ENCODE results near the gene EDC3.
A peak's percentile ranks its signal among the peaks of the same experiment; 100 is the strongest.

Gene EDC3

DNA sequence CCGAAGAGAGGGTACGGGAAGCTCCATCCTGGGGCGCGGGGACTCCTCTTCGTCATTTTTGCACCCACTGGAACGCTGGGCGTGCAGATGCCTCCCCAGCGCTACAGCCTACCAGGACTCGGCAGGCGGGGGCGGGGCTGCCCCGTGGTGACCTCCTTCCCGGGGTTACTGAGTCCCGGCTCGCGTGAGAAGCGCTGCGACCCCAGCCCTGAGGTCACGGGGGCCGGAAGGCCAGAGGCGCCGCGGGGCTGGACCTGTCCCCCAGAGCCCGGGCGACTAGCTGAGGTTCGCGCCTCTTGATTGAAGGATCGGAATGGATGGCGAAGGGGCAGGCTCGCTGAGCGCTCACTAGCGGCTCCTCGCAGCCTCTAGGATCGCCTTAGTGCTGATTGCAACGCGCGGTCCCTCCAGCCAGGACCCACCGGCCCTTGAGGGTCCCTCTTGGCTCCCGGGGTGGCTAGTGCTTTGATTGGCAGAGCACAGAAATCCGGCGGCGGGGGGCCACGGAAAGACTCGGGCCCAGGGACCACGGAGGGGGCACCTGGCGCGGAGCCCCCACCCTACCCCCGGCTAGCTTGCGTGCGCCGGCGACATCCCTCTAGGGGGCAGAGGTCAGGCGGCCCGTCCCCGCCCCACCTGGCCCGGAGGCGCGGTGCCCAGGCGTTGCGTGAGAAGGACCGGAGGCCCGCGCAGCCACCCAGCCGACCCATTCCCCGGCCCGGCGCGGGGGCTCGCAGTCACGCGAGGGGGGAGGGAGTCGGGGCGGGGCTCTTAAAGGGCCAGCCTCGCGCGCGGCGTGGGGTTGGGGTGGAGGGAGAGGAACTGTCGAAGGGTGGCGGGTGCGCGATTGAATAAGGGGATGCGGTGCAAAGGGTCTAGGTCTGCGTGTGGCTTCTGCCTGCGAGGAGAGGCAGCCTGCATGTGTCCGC is 30.3 kb upstream of the EDC3 start:
- H3K27ac ChIP-seq (ENCODE audit: low read depth, low read length) = no peak overlapping the region
- H3K9ac ChIP-seq (ENCODE audit: low read length) = no peak overlapping the region
- peak overlapping the region; percentile 63 to 70 for H3K4me3 ChIP-seq (ENCODE audit: low read depth in 1 of 2, low read length in 2 of 2)
- no peaks in the 10 kb centered on the region for H3K9me3 ChIP-seq (ENCODE audit: low read length)
- H3K4me1 ChIP-seq (ENCODE audit: insufficient read depth, low read length) = peaks cover 7% of the 10 kb centered on the region
- H3K36me3 ChIP-seq (ENCODE audit: insufficient read depth, low read length) = no peaks in the 10 kb centered on the region
- peaks cover 3 to 23% of the 10 kb centered on the region in 2 donors for H3K27me3 ChIP-seq (ENCODE audit: control insufficient read depth in 1 of 2, insufficient read depth in 2 of 2, low read length in 2 of 2)

DNA sequence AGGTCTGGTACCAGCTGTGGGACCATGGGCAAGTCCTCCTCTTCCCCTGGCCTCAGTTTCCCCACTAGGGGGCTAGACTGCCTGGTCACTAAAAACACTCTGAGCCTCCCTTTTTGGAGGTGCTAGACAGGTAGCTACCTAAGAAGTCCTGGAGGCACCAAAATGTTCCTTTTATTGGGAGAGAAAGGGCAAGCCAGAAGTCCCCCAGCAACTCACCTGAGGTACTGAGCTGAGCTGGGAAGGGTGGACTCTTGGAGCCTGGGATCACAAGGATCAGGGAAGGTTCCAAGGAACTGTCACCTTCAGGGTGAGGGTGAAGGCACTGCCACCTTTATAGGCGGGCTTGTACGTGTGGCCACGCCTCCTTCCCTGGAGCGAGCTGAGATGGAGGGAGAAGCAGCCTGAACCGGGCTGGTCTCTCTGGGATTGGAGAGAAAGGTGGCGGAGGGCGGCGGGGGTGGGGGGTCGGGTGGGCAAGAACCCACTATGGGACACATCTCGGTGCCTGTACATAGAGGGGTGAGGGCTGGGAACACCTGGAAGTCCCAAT is 29.5 kb upstream of the EDC3 start, which contains the start of gene CYP1A1:
Gene CYP1A1 (minus strand): TSS at position 304 of the 550 bp plus-strand sequence. CDS start 2,431 bp downstream, outside the sequence.
- Histone ChIP-seq H3K9me3 (ENCODE audit: low read length) (no peaks in the 10 kb centered on the region), H3K4me3 (ENCODE audit: low read depth in 1 of 2, low read length in 2 of 2) (peak within 1 kb of the TSS; percentile 63 to 70), H3K27me3 (ENCODE audit: control insufficient read depth in 1 of 2, insufficient read depth in 2 of 2, low read length in 2 of 2) (peaks cover 0 to 15% of the 10 kb centered on the region in 2 donors), H3K9ac (ENCODE audit: low read length) (no peak within 1 kb of the TSS), H3K27ac (ENCODE audit: low read depth, low read length) (no peak within 1 kb of the TSS), H3K36me3 (ENCODE audit: insufficient read depth, low read length) (no peaks in the 10 kb centered on the region), H3K4me1 (ENCODE audit: insufficient read depth, low read length) (peaks cover 7% of the 10 kb centered on the region)

DNA sequence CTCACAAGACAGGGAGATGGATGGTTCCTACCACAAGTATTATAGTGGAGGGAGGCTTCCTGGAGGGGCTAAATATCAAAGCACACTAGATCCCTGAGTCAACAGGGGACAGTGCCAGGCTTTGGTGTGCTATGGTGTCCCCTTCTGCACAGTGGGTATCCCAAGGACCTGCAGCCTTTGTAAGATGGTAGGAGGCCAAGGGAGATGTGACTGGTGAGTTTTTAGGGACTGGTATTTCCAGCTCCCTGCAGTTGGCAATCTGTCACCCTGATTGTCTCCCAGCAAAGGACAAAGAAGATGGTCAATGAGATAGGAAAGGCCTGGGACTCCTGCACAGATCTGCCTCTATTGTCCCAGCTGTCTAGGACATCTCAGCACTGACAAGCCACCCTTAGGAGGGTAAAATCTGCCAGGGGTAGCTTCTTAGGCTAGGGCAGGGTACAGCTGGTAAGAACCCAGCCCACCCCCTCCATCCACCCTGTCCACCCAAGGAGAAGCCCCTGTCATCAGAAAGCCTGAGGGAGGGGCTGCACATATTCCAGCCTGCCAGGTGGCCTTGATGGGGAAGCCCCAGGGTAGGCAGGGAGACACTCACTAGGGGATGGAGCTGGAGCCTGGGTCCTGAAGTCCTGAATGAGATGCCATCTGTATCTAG is 28.9 kb upstream of the EDC3 start:
- H3K4me1 ChIP-seq (ENCODE audit: insufficient read depth, low read length) = peaks cover 7% of the 10 kb centered on the region
- H3K36me3 ChIP-seq (ENCODE audit: insufficient read depth, low read length) = no peaks in the 10 kb centered on the region
- H3K27me3 ChIP-seq (ENCODE audit: control insufficient read depth in 1 of 2, insufficient read depth in 2 of 2, low read length in 2 of 2) = peaks cover 0 to 9% of the 10 kb centered on the region in 2 donors
- no peaks in the 10 kb centered on the region for H3K9me3 ChIP-seq (ENCODE audit: low read length)
- no peak overlapping the region for H3K9ac ChIP-seq (ENCODE audit: low read length)
- no peak overlapping the region for H3K27ac ChIP-seq (ENCODE audit: low read depth, low read length)
- H3K4me3 ChIP-seq (ENCODE audit: low read depth in 1 of 2, low read length in 2 of 2) = no peak overlapping the region

DNA sequence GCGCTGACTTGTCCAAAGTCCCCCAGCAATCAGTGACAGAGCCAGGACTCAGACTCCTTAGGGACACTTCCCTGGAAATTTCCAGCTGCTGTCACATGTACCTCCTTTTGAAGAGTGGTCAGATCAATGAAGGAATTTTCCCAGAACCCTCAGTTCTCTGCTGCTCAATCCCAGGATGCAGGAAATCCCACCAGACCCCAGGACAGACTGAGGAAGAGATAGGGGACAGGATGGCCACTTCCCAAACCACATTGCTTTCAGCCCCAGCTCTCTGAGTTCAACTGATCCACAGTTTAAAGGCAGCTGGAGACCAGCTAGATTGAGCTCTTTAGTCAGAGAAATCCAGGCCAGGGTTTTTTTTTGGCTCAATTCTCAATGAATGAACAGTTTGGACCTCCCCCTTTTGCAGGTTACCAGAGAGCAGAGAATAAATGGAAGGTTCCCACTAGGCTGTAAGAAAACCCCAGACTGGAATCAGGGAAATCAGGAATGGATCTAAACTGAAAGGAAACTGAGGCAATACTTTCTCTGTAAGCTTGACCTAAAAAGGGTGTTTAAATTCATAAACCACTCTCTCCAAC is 28.0 kb upstream of the EDC3 start:
- Histone ChIP-seq H3K27ac (ENCODE audit: low read depth, low read length) (no peak overlapping the region), H3K27me3 (ENCODE audit: control insufficient read depth in 1 of 2, insufficient read depth in 2 of 2, low read length in 2 of 2) (peaks cover 0 to 9% of the 10 kb centered on the region in 2 donors), H3K4me1 (ENCODE audit: insufficient read depth, low read length) (peaks cover 7% of the 10 kb centered on the region), H3K9me3 (ENCODE audit: low read length) (no peaks in the 10 kb centered on the region), H3K4me3 (ENCODE audit: low read depth in 1 of 2, low read length in 2 of 2) (no peak overlapping the region), H3K36me3 (ENCODE audit: insufficient read depth, low read length) (no peaks in the 10 kb centered on the region), H3K9ac (ENCODE audit: low read length) (no peak overlapping the region)

DNA sequence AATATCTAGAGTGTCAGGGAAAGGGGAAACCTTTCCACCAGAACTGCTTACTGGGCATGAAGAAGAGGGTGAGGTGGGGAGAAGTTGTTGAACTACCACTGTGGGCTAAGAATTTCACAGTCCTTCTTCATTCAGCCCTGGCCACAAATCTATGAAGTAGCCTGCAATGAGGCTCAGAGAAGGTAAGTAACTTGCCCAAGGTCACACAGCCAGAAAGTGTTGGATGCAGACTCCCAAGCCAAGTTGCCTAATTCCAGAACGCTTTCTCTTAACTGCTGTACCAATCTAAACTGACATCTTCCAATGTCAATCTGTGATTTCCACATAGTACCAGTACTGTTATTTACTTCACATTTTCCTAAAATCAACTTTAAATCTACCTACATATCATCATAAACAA is 27.4 kb upstream of the EDC3 start:
- no peaks in the 10 kb centered on the region for H3K36me3 ChIP-seq (ENCODE audit: insufficient read depth, low read length)
- H3K27ac ChIP-seq (ENCODE audit: low read depth, low read length) = no peak overlapping the region
- H3K4me3 ChIP-seq (ENCODE audit: low read depth in 1 of 2, low read length in 2 of 2) = no peak overlapping the region
- H3K9ac ChIP-seq (ENCODE audit: low read length) = no peak overlapping the region
- peaks cover 0 to 9% of the 10 kb centered on the region in 2 donors for H3K27me3 ChIP-seq (ENCODE audit: control insufficient read depth in 1 of 2, insufficient read depth in 2 of 2, low read length in 2 of 2)
- no peaks in the 10 kb centered on the region for H3K9me3 ChIP-seq (ENCODE audit: low read length)
- peaks cover 7% of the 10 kb centered on the region for H3K4me1 ChIP-seq (ENCODE audit: insufficient read depth, low read length)

DNA sequence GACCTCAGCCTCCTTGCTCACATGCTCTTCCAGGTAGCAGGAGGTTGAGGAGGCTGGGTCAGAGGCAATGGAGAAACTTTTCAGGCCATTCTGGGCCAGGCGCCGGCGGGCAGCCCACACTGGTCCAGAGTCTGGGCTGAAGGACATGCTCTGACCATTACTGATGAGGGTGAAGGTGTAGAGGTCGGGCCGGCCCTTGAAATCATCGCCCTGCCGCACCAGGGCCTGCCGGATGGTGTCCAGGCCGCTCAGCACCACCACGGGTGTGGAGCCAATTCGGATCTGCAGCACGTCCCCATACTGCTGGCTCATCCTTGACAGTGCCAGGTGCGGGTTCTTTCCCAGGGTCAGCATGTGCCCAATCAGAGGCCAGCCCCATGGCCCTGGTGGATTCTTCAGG is 26.8 kb upstream of the EDC3 start:
- H3K27ac ChIP-seq (ENCODE audit: low read depth, low read length) = no peak overlapping the region
- no peak overlapping the region for H3K4me3 ChIP-seq (ENCODE audit: low read depth in 1 of 2, low read length in 2 of 2)
- peaks cover 0 to 4% of the 10 kb centered on the region in 2 donors for H3K27me3 ChIP-seq (ENCODE audit: control insufficient read depth in 1 of 2, insufficient read depth in 2 of 2, low read length in 2 of 2)
- peaks cover 7% of the 10 kb centered on the region for H3K4me1 ChIP-seq (ENCODE audit: insufficient read depth, low read length)
- H3K36me3 ChIP-seq (ENCODE audit: insufficient read depth, low read length) = no peaks in the 10 kb centered on the region
- no peaks in the 10 kb centered on the region for H3K9me3 ChIP-seq (ENCODE audit: low read length)
- no peak overlapping the region for H3K9ac ChIP-seq (ENCODE audit: low read length)

DNA sequence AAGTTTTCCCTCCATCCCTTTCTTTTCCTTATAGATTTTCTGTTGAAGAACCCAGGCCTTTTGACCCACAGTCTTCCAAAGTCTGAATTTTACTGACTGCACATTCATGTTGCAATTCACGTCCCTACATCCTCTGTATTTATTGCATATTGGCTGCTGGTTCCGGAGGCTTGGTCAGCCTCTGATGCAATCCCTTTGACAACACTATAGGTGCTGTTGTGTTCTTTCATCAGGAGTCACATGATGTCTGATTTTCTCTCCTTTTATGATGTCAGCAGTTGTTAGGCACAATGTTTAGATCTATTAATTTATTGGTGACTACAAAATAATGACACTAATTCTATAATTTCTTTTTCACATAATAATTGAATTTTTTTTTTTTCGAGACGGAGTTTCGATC is 20.8 kb upstream of the EDC3 start:
- Histone ChIP-seq H3K36me3 (ENCODE audit: insufficient read depth, low read length) (no peaks in the 10 kb centered on the region), H3K4me3 (ENCODE audit: low read depth in 1 of 2, low read length in 2 of 2) (no peak overlapping the region), H3K27me3 (ENCODE audit: control insufficient read depth in 1 of 2, insufficient read depth in 2 of 2, low read length in 2 of 2) (no peaks in the 10 kb centered on the region), H3K27ac (ENCODE audit: low read depth, low read length) (no peak overlapping the region), H3K9me3 (ENCODE audit: low read length) (no peaks in the 10 kb centered on the region), H3K9ac (ENCODE audit: low read length) (no peak overlapping the region), H3K4me1 (ENCODE audit: insufficient read depth, low read length) (no peaks in the 10 kb centered on the region)

DNA sequence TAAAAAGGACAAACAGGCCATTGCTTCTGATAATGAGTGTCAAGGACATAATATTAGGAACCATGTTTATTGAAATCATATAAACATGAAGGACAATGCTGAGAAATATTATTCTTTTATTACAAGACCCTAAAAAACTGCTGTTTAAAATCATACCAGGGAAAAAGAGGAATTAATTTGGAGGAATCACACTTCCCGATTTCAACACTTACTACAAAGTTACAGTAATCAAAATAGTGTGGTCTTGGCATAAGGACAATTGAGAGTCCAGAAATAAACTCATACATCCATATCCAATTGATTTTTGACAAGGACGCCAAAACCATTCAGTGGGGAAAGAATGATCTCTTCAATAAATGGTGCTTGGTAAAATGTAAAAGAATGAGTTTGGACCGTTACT is 16.5 kb upstream of the EDC3 start:
- H3K27me3 ChIP-seq (ENCODE audit: control insufficient read depth in 1 of 2, insufficient read depth in 2 of 2, low read length in 2 of 2) = no peaks in the 10 kb centered on the region
- no peak overlapping the region for H3K27ac ChIP-seq (ENCODE audit: low read depth, low read length)
- no peak overlapping the region for H3K9ac ChIP-seq (ENCODE audit: low read length)
- H3K4me1 ChIP-seq (ENCODE audit: insufficient read depth, low read length) = no peaks in the 10 kb centered on the region
- no peaks in the 10 kb centered on the region for H3K9me3 ChIP-seq (ENCODE audit: low read length)
- no peak overlapping the region for H3K4me3 ChIP-seq (ENCODE audit: low read depth in 1 of 2, low read length in 2 of 2)
- H3K36me3 ChIP-seq (ENCODE audit: insufficient read depth, low read length) = no peaks in the 10 kb centered on the region

DNA sequence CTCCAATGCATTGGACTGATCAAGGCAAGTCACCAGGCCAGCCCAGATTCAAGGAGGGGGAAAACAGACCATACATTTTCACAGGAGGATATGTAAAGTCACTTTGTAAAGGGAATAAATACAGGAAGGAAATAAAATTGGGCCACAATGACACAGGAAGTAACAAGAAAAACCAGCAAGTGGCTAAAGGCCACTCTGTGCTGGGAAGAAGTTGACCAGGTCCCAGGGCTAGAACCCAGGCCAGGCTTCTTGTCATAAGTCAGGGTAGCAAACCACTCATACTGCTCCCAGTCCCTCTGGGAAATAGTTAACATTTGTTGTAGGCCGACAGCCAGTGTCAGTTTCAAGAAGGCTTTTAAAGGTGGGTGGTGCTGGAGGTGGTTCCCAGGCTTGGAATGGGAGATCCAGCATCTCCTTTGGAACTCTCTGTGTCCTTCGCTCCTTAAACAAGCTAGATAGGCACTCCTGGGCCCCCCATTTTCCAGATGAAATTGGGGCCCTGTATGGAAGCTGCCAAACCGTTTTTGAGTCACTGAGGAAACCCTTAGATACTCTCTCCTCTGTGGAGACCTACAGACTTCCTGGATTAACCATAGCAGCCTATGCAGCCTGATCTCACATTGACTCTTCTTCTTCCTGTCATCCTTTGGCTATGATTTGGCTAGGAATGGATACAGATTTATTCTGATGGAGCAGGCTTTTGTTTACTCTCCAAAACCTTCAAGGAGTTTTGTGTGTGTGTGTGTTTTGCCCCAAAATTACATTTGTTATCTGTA is 14.7 kb upstream of the EDC3 start:
- no peak overlapping the region for H3K9ac ChIP-seq (ENCODE audit: low read length)
- no peak overlapping the region for H3K27ac ChIP-seq (ENCODE audit: low read depth, low read length)
- H3K9me3 ChIP-seq (ENCODE audit: low read length) = no peaks in the 10 kb centered on the region
- no peak overlapping the region for H3K4me3 ChIP-seq (ENCODE audit: low read depth in 1 of 2, low read length in 2 of 2)
- H3K36me3 ChIP-seq (ENCODE audit: insufficient read depth, low read length) = no peaks in the 10 kb centered on the region
- no peaks in the 10 kb centered on the region for H3K27me3 ChIP-seq (ENCODE audit: control insufficient read depth in 1 of 2, insufficient read depth in 2 of 2, low read length in 2 of 2)
- no peaks in the 10 kb centered on the region for H3K4me1 ChIP-seq (ENCODE audit: insufficient read depth, low read length)

DNA sequence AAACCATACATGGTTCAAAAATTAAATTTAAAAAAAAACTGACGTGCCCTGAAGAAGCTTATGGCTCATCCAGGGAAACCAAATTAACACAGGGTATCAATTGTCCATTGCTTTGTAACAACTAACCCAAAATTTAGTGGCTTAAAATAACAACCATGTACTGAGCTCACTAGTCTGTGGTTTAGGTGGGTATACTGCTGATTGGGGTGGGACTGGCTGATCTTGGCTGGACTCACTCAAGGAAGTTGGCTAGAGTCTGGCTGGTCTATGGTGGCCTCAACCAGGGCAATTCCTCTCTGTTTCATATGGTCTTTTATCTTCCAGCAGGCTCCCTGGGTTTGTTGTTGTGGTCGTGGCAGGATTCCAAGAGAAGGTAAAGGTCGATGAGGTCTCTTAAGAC is 14.1 kb upstream of the EDC3 start:
- no peaks in the 10 kb centered on the region for H3K9me3 ChIP-seq (ENCODE audit: low read length)
- no peaks in the 10 kb centered on the region for H3K36me3 ChIP-seq (ENCODE audit: insufficient read depth, low read length)
- H3K27me3 ChIP-seq (ENCODE audit: control insufficient read depth in 1 of 2, insufficient read depth in 2 of 2, low read length in 2 of 2) = no peaks in the 10 kb centered on the region
- H3K4me3 ChIP-seq (ENCODE audit: low read depth in 1 of 2, low read length in 2 of 2) = no peak overlapping the region
- H3K4me1 ChIP-seq (ENCODE audit: insufficient read depth, low read length) = no peaks in the 10 kb centered on the region
- no peak overlapping the region for H3K9ac ChIP-seq (ENCODE audit: low read length)
- no peak overlapping the region for H3K27ac ChIP-seq (ENCODE audit: low read depth, low read length)

DNA sequence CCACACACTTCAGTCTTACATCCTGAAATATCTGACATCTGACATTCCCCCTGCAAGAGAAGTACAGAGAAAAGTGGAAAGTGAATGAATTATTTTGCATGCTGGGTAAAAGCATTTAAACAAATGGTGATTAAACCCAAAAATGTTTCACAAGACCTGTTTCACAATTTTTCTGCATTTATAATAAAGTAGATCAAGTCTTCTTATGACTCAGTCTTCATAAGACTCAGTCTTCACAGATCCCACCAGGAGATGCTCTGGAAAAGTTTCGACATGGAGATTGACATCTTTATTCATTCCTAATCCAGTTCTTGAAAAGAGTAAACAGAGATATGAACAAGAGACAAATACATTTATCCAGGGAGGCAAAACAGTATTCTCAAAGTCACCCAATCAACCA is 13.2 kb upstream of the EDC3 start:
- H3K4me1 ChIP-seq (ENCODE audit: insufficient read depth, low read length) = no peaks in the 10 kb centered on the region
- H3K9ac ChIP-seq (ENCODE audit: low read length) = no peak overlapping the region
- H3K4me3 ChIP-seq (ENCODE audit: low read depth in 1 of 2, low read length in 2 of 2) = no peak overlapping the region
- H3K36me3 ChIP-seq (ENCODE audit: insufficient read depth, low read length) = no peaks in the 10 kb centered on the region
- no peaks in the 10 kb centered on the region for H3K9me3 ChIP-seq (ENCODE audit: low read length)
- no peaks in the 10 kb centered on the region for H3K27me3 ChIP-seq (ENCODE audit: control insufficient read depth in 1 of 2, insufficient read depth in 2 of 2, low read length in 2 of 2)
- H3K27ac ChIP-seq (ENCODE audit: low read depth, low read length) = no peak overlapping the region

All from muscle layer of colon (tissue), 2 donors.